Lung (tissue), 12 donors: ENCODE data around the gene SIRT1. TPM values are rescaled to one million over a fixed set of nuclear protein-coding genes. Genes with fewer than 3 reads are reported as not detected.

Experiments
- ATAC-seq: fragments of 200-7000 bp; cut with Tn5 transposase; one replicate; pipeline ENCODE4 v1.9.1; 2020; ENCODE audit warnings: moderate number of reproducible peaks; ENCODE audit not compliant: insufficient read depth, low FRiP score
- DNase-seq, 3 donors: peaks; one replicate each; pipeline ENCODE4 v3.0.0-alpha.2; 2013 to 2017
- H3K27ac ChIP-seq, 2 donors: one replicate each; pipeline ENCODE4 v1.5.1; 2013; ENCODE audit warnings: mild to moderate bottlenecking in 2 of 2, moderate library complexity in 2 of 2, control low read depth in 1 of 2, inconsistent platforms in 1 of 2, low read depth in 1 of 2, low read length in 1 of 2
- H3K27me3 ChIP-seq, 3 donors: one replicate each; pipeline ENCODE4 v1.5.1; 2013; ENCODE audit warnings: low read length in 2 of 3; ENCODE audit not compliant: control insufficient read depth in 3 of 3, insufficient read depth in 3 of 3
- H3K36me3 ChIP-seq, 4 donors: one replicate each; pipeline ENCODE4 v1.5.1; 2013; ENCODE audit warnings: low read length in 4 of 4, mild to moderate bottlenecking in 1 of 4, moderate library complexity in 1 of 4; ENCODE audit not compliant: control insufficient read depth in 4 of 4, insufficient read depth in 4 of 4
- H3K4me1 ChIP-seq, 5 donors: one replicate each; pipeline ENCODE4 v1.5.1; 2013; ENCODE audit warnings: low read length in 5 of 5, mild to moderate bottlenecking in 2 of 5, moderate library complexity in 1 of 5; ENCODE audit not compliant: control insufficient read depth in 5 of 5, insufficient read depth in 5 of 5
- H3K4me3 ChIP-seq: one replicate; pipeline ENCODE4 v1.5.1; 2013; ENCODE audit warnings: mild to moderate bottlenecking, control low read depth, moderate library complexity
- H3K9ac ChIP-seq, 2 donors: one replicate each; pipeline ENCODE4 v1.5.1; 2013; ENCODE audit warnings: low read length in 2 of 2, control low read depth in 1 of 2; ENCODE audit not compliant: insufficient read depth in 1 of 2
- H3K9me3 ChIP-seq, 4 donors: one replicate each; pipeline ENCODE4 v1.5.1; 2013; ENCODE audit warnings: low read length in 3 of 4, mild to moderate bottlenecking in 1 of 4, moderate library complexity in 1 of 4; ENCODE audit not compliant: control insufficient read depth in 4 of 4, insufficient read depth in 3 of 4
- CTCF ChIP-seq: IDR thresholded peaks from 2 replicates; pipeline ENCODE4 v1.5.1; 2012; ENCODE audit warnings: mild to moderate bottlenecking; ENCODE audit errors: control extremely low read depth, extremely low read depth
- WGBS, 2 donors: extraction: QIAGEN DNeasy Blood & Tissue Kit; methylation state at CpG; one replicate each; pipeline ENCODE4 v1.1.7; 2013; 5-methylcytosine and 5-hydroxymethylcytosine counted together
- polyA plus RNA-seq, 2 donors: library from polyadenylated mRNA; stranded (reverse); fragments of 200-250 nt; gene quantifications; one replicate each; pipeline ENCODE4 v1.2.1, GENCODE V29; 2013
- total RNA-seq, 2 donors: library from RNA; depleted of rRNA in 1 of 2; stranded (reverse); fragments of >200 nt in 1 of 2; gene quantifications; one replicate each; pipeline ENCODE4 v1.2.1, GENCODE V29; 2014 to 2021
- donor health status: control.
- donor health status: control.
- donor health status: Bipolar disorder and iron deficiency.
- donor health status: healthy.
- donor health status: DM: yes; HTN: yes; CAD: no.

SIRT1 gene
- total and polyA plus RNA-seq, 4 donors = 8.7 to 37.0 (median 13.4) TPM

GRCh38 chr10:67852761-67853160 is 31.7 kb upstream of the SIRT1 start:
- no peak overlapping the region for H3K9ac ChIP-seq
- H3K4me3 ChIP-seq = no peak overlapping the region
- no peak for TF ChIP-seq CTCF
- 73 to 76% methylated on average over 5 of the region's 5 CpGs for WGBS, 2 donors
- H3K36me3 ChIP-seq = peaks cover 0 to 3% (median 0%) of the 10 kb centered on the region in 4 donors
- ATAC-seq = no peak
- peak; percentile 28 to 48 (median 36) for DNase-seq
- no peaks in the 10 kb centered on the region for H3K9me3 ChIP-seq
- H3K27me3 ChIP-seq = no peaks in the 10 kb centered on the region
- peaks cover 0 to 4% (median 3%) of the 10 kb centered on the region in 5 donors for H3K4me1 ChIP-seq
- no peak overlapping the region for H3K27ac ChIP-seq

GRCh38 chr10:67853512-67853911 is 30.9 kb upstream of the SIRT1 start:
- TF ChIP-seq CTCF = no peak
- Histone ChIP-seq H3K4me3 (no peak overlapping the region), H3K36me3 (peaks cover 0 to 3% (median 0%) of the 10 kb centered on the region in 4 donors), H3K4me1 (peaks cover 0 to 4% (median 3%) of the 10 kb centered on the region in 5 donors), H3K27ac (no peak overlapping the region), H3K9me3 (no peaks in the 10 kb centered on the region), H3K27me3 (no peaks in the 10 kb centered on the region), H3K9ac (no peak overlapping the region)
- no peak for DNase-seq
- ATAC-seq = no peak
- 83 to 89% methylated on average over 3 of the region's 3 CpGs for WGBS, 2 donors

- Histone ChIP-seq H3K4me1 (no peaks in the 10 kb centered on the region), H3K4me3 (no peak overlapping the region), H3K9me3 (no peaks in the 10 kb centered on the region), H3K9ac (no peak overlapping the region), H3K27me3 (no peaks in the 10 kb centered on the region), H3K36me3 (no peaks in the 10 kb centered on the region), H3K27ac (no peak overlapping the region)
- 92 to 95% methylated on average over 2 of the region's 2 CpGs for WGBS, 2 donors
- ATAC-seq = no peak
- TF ChIP-seq CTCF = no peak
- no peak for DNase-seq
Observed at GRCh38 chr10:67858971-67859370, 25.5 kb upstream of the SIRT1 start.

GRCh38 chr10:67861750-67862432 is 22.6 kb upstream of the SIRT1 start:
- ATAC-seq = no peak
- Histone ChIP-seq H3K9ac (no peak overlapping the region), H3K27ac (no peak overlapping the region), H3K36me3 (no peaks in the 10 kb centered on the region), H3K4me3 (no peak overlapping the region), H3K27me3 (no peaks in the 10 kb centered on the region), H3K9me3 (no peaks in the 10 kb centered on the region), H3K4me1 (no peaks in the 10 kb centered on the region)
- WGBS, 2 donors = 76 to 78% methylated on average over 4 of the region's 4 CpGs
- DNase-seq = no peak
- TF ChIP-seq CTCF = no peak
